K562 (cell line): Measurements from ENCODE around the gene ADNP. TPM values are rescaled to one million over a fixed set of nuclear protein-coding genes. Genes with fewer than 3 reads are reported as not detected.

ENCODE experiments used
- DACH1 ChIP-seq: fragments of 450-650 bp; IDR thresholded peaks from 2 replicates; pipeline ENCODE4 v1.6.1; 2018; ENCODE audit not compliant: partially characterized antibody
- E2F8 ChIP-seq: fragments of 450-650 bp; IDR thresholded peaks from 2 replicates; pipeline ENCODE4 v1.7.1; 2018; ENCODE audit warnings: mild to moderate bottlenecking, low read depth; ENCODE audit not compliant: partially characterized antibody
- IFI16 ChIP-seq: fragments of 250-450 bp; sonication (Bioruptor Pico); IDR thresholded peaks from 2 replicates; pipeline ENCODE4 v2.1.2; 2022; ENCODE audit warnings: mild to moderate bottlenecking, inconsistent platforms
- NEUROD1 ChIP-seq: fragments of 150-350 bp; IDR thresholded peaks from 2 replicates; pipeline ENCODE4 v1.6.1; 2014; ENCODE audit warnings: borderline replicate concordance, low read length, low read depth; ENCODE audit not compliant: partially characterized antibody
- RREB1 ChIP-seq: fragments of 250-450 bp; sonication (Bioruptor Pico); IDR thresholded peaks from 2 replicates; pipeline ENCODE4 v1.4.0; 2020
- SIN3B ChIP-seq: fragments of 450-650 bp; IDR thresholded peaks from 2 replicates; pipeline ENCODE4 v1.6.1; 2017; ENCODE audit warnings: low read depth, mild to moderate bottlenecking, moderate library complexity
- SRF ChIP-seq, 2 experiments: fragments of 250-450, 450-650 bp in 1 of 2; sonication (Bioruptor Pico) in 1 of 2; sonication (generic) in 1 of 2; formaldehyde crosslinking; IDR thresholded peaks; 2 replicates each; pipeline versions ENCODE4 v1.5.0 to v1.5.1; 2020 to 2022; ENCODE audit warnings: mild to moderate bottlenecking in 1 of 2, missing genetic modification reagents in 1 of 2
- SRSF7 ChIP-seq: fragments of 200-400 bp; formaldehyde crosslinking; optimal IDR thresholded peaks from 2 replicates; pipeline ENCODE3; 2017; ENCODE audit warnings: mild to moderate bottlenecking, low read depth, low read length
- STAT5A ChIP-seq: IDR thresholded peaks from 2 replicates; pipeline ENCODE4 v1.6.1; 2012; ENCODE audit warnings: low read length, inconsistent platforms, borderline replicate concordance
- THRB ChIP-seq: fragments of 450-650 bp; formaldehyde crosslinking; conservative IDR thresholded peaks from 2 replicates; pipeline ENCODE4 v1.4.0; 2022; ENCODE audit warnings: mild to moderate bottlenecking, missing genetic modification characterization
- U2AF1 ChIP-seq: fragments of 200-400 bp; formaldehyde crosslinking; optimal IDR thresholded peaks from 2 replicates; pipeline ENCODE3; 2017; ENCODE audit warnings: mild to moderate bottlenecking, low read depth, low read length, moderate library complexity
- ZNF324 ChIP-seq: fragments of 250-450 bp; sonication (Bioruptor Pico); IDR thresholded peaks from 2 replicates; pipeline ENCODE4 v1.4.0; 2020; ENCODE audit warnings: mild to moderate bottlenecking
- ZNF830 ChIP-seq: fragments of 250-450 bp; sonication (Bioruptor Pico); IDR thresholded peaks from 2 replicates; pipeline ENCODE4 v1.5.0; 2021; ENCODE audit warnings: mild to moderate bottlenecking
- polyA plus RNA-seq, 8 experiments: library from polyadenylated mRNA; depleted of rRNA in 4 of 8; stranded (reverse) in 5 of 8; unstranded in 3 of 8; fragments of >200 nt; fragmentation: Nextera tagmentation in 2 of 8; fragmentation: Illumina TruSeq in 1 of 8; extraction: Ambion mirVana in 2 of 8; extraction: Trizol in 1 of 8; gene quantifications; 2 replicates each; pipeline versions ENCODE4 v1.2.1 to v1.2.3, GENCODE V29; 2011 to 2014; ENCODE audit warnings: inconsistent platforms in 1 of 8, missing spikeins in 1 of 8
- total RNA-seq, 7 experiments: library from RNA; depleted of rRNA in 6 of 7; stranded (reverse); fragments of >200 nt in 6 of 7; fragmentation: Illumina TruSeq in 2 of 7; extraction: Trizol in 2 of 7; gene quantifications; 2 replicates each; pipeline versions ENCODE4 v1.2.1 to v1.2.3, GENCODE V29; 2011 to 2021; ENCODE audit warnings: low replicate concordance in 1 of 7
- TF ChIP-seq, protein P1 (sequence below): fragments of 150-350 bp; conservative IDR thresholded peaks from 2 replicates; pipeline ENCODE4 v1.6.1; 2014; ENCODE audit warnings: low read length

The ADNP gene
- total and polyA plus RNA-seq, 9 of the 15 experiments (the other 6 are each of a cell fraction or from before 2014, with no cell fraction given), result 17.8 to 59.9 (median 25.3) TPM

DNA sequence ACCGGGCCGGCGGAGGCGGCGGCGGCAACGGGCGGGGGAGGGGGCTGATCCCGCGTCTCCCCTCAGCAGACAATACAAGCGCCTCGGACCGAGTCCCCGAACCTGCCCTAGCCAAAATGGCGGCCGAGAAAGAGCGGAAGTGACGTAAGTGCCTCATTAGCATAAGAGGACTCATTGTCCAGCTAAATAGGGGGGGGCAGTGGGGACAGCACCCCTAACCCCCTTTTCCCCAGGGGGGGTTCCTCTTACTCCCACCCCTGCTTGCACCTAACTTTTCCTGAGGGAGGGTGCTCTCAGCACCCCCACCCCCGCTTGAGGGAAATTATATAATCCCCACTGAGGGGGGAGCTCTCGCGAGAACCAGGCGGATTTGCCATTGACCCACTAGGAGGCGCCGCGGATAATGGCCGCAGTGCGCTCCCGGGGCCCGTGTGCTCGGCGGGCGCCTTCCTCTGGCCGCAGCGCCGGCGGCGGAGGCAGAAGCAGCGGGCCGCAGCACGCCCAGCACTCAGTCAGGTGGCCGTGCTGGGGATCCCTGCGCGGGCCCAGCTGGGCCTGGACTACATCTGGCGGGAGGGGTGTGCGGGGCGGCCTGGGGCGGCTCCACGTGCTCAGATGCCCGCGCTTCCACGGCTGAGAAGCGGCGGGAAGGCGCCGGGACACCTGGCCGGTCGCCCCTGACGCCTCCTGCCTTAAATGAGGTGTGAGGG lies at the start of gene ADNP (continued):
- TF ChIP-seq, protein P1, sequence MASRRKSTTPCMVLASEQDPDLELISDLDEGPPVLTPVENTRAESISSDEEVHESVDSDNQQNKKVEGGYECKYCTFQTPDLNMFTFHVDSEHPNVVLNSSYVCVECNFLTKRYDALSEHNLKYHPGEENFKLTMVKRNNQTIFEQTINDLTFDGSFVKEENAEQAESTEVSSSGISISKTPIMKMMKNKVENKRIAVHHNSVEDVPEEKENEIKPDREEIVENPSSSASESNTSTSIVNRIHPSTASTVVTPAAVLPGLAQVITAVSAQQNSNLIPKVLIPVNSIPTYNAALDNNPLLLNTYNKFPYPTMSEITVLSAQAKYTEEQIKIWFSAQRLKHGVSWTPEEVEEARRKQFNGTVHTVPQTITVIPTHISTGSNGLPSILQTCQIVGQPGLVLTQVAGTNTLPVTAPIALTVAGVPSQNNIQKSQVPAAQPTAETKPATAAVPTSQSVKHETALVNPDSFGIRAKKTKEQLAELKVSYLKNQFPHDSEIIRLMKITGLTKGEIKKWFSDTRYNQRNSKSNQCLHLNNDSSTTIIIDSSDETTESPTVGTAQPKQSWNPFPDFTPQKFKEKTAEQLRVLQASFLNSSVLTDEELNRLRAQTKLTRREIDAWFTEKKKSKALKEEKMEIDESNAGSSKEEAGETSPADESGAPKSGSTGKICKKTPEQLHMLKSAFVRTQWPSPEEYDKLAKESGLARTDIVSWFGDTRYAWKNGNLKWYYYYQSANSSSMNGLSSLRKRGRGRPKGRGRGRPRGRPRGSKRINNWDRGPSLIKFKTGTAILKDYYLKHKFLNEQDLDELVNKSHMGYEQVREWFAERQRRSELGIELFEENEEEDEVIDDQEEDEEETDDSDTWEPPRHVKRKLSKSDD, result peak; percentile 93
- TF ChIP-seq IFI16 (CRISPR knock-in tag), result 0 out of 2 replicates have a peak, but pooled peaks have one; percentile 5
- peak; percentile 86 for TF ChIP-seq E2F8
- TF ChIP-seq ZNF324 (CRISPR knock-in tag), result no peak; the same call in 1 of the 2 replicates
- peak; percentile 89 for TF ChIP-seq NEUROD1
- no peak for TF ChIP-seq SRSF7
- TF ChIP-seq U2AF1, result peak; percentile 85
- TF ChIP-seq DACH1, result peak; percentile 87
- TF ChIP-seq ZNF830 (CRISPR knock-in tag), result peak; percentile 83; the same call in 1 of the 2 replicates
- no peak for TF ChIP-seq RREB1
- peak; percentile 34; the same call in 1 of the 2 replicates for TF ChIP-seq STAT5A
- TF ChIP-seq SRF (CRISPR knock-in tag; IDR thresholded peaks at IDR 0.05), result peak in 1 of 2 experiments; percentile 71; a peak in 2 of 4 replicates
- TF ChIP-seq SIN3B, result no peak; the same call in 1 of the 2 replicates
- 0 out of 2 replicates have a peak, but pooled peaks have one; percentile 17 for TF ChIP-seq THRB (CRISPR knock-in tag)
